Neural progenitor cell (in vitro differentiated cells): ENCODE data around the gene SH3PXD2B. TPM values are rescaled to one million over a fixed set of nuclear protein-coding genes. Genes with fewer than 3 reads are reported as not detected.

Source experiments
- DNase-seq: peaks from one replicate; pipeline ENCODE4 v3.0.0-alpha.2; 2016; ENCODE audit warnings: low spot score
- H2AFZ ChIP-seq: fragments of 200-600 bp; sonication (generic); replicated peaks from 2 replicates; pipeline ENCODE4 v1.6.1; 2016; ENCODE audit warnings: antibody characterized with exemption
- H3F3A ChIP-seq: fragments of 200-600 bp; sonication (generic); 2 replicates; pipeline ENCODE4 v1.6.1; 2016; ENCODE audit warnings: antibody characterized with exemption, low read depth
- H3K27ac ChIP-seq: fragments of 200-600 bp; sonication (generic); 2 replicates; pipeline ENCODE4 v1.5.1; 2016; ENCODE audit warnings: mild to moderate bottlenecking
- H3K27me3 ChIP-seq: fragments of 200-600 bp; sonication (generic); 2 replicates; pipeline ENCODE4 v1.6.1; 2016; ENCODE audit warnings: mild to moderate bottlenecking, moderate library complexity
- H3K36me3 ChIP-seq: fragments of 200-600 bp; sonication (generic); 2 replicates; pipeline ENCODE4 v1.5.1; 2016
- H3K4me1 ChIP-seq: fragments of 200-600 bp; sonication (generic); 2 replicates; pipeline ENCODE4 v1.6.1; 2016; ENCODE audit warnings: mixed run types
- H3K4me2 ChIP-seq: fragments of 200-600 bp; sonication (generic); 2 replicates; pipeline ENCODE4 v1.6.1; 2016
- H3K4me3 ChIP-seq: fragments of 200-600 bp; sonication (generic); 2 replicates; pipeline ENCODE4 v1.5.1; 2016
- H3K79me2 ChIP-seq: fragments of 200-600 bp; sonication (generic); 2 replicates; pipeline ENCODE4 v1.6.1; 2016; ENCODE audit warnings: low read depth
- H3K9ac ChIP-seq: fragments of 200-600 bp; sonication (generic); 2 replicates; pipeline ENCODE4 v1.6.1; 2016
- H3K9me3 ChIP-seq: fragments of 200-600 bp; sonication (generic); 2 replicates; pipeline ENCODE4 v1.5.1; 2016; ENCODE audit warnings: low read depth
- H4K20me1 ChIP-seq: fragments of 200-600 bp; sonication (generic); 2 replicates; pipeline ENCODE4 v1.6.1; 2016; ENCODE audit warnings: low read depth
- H3K27ac Mint-ChIP-seq: 3 replicates; pipeline ENCODE4 v1.8.0; 2021; ENCODE audit warnings: mixed read lengths
- H3K27me3 Mint-ChIP-seq: 2 replicates; pipeline ENCODE4 v1.8.0; 2022; ENCODE audit warnings: low read depth, mild to moderate bottlenecking, inconsistent platforms, moderate library complexity, mixed read lengths; ENCODE audit not compliant: insufficient read depth
- H3K36me3 Mint-ChIP-seq: 3 replicates; pipeline ENCODE4 v1.8.0; 2021; ENCODE audit warnings: mixed read lengths
- H3K4me1 Mint-ChIP-seq: 3 replicates; pipeline ENCODE4 v1.8.0; 2021; ENCODE audit warnings: mixed read lengths
- H3K4me3 Mint-ChIP-seq: 3 replicates; pipeline ENCODE4 v1.8.0; 2021; ENCODE audit warnings: mild to moderate bottlenecking, moderate library complexity, mixed read lengths
- H3K9me3 Mint-ChIP-seq: 3 replicates; pipeline ENCODE4 v1.8.0; 2020; ENCODE audit warnings: mixed read lengths
- EZH2 ChIP-seq: fragments of 200-600 bp; sonication (generic); IDR thresholded peaks from 2 replicates; pipeline ENCODE4 v1.6.1; 2017; ENCODE audit warnings: antibody characterized with exemption, mild to moderate bottlenecking, moderate library complexity
- EZH2phosphoT487 ChIP-seq: fragments of 200-600 bp; sonication (generic); IDR thresholded peaks from 2 replicates; pipeline ENCODE4 v1.6.1; 2017; ENCODE audit warnings: antibody characterized with exemption
- total RNA-seq: library from RNA; depleted of rRNA; stranded (reverse); fragments of >200 nt; gene quantifications from 2 replicates; pipeline ENCODE4 v1.2.3, GENCODE V29; 2015; ENCODE audit warnings: low replicate concordance
- TF ChIP-seq, protein P1 (sequence below): fragments of 200-600 bp; sonication (generic); IDR thresholded peaks from 2 replicates; pipeline ENCODE4 v1.5.1; 2017; ENCODE audit warnings: antibody characterized with exemption, mild to moderate bottlenecking

SH3PXD2B gene
- total RNA-seq, 1 donor from 2014 or later, result 27.3 TPM

GRCh38 chr5:172315587-172316493 lies 138.5 kb downstream of the SH3PXD2B start:
- H3K4me3 Mint-ChIP-seq, result no peak overlapping the region
- Histone ChIP-seq H3K4me1 (no peaks in the 10 kb centered on the region), H3K9ac (no peak overlapping the region), H4K20me1 (no peaks in the 10 kb centered on the region), H3F3A (no peaks in the 10 kb centered on the region), H2AFZ (no peak overlapping the region), H3K27me3 (no peaks in the 10 kb centered on the region), H3K79me2 (no peaks in the 10 kb centered on the region), H3K27ac (no peak overlapping the region), H3K9me3 (no peaks in the 10 kb centered on the region), H3K4me2 (no peak overlapping the region), H3K4me3 (no peak overlapping the region), H3K36me3 (no peaks in the 10 kb centered on the region)
- no peaks in the 10 kb centered on the region for H3K36me3 Mint-ChIP-seq
- no peak for DNase-seq
- peak overlapping the region; percentile 18 for H3K27ac Mint-ChIP-seq
- H3K27me3 Mint-ChIP-seq, result peaks cover 3% of the 10 kb centered on the region
- H3K4me1 Mint-ChIP-seq, result peaks cover 13% of the 10 kb centered on the region
- no peaks in the 10 kb centered on the region for H3K9me3 Mint-ChIP-seq
- TF ChIP-seq, protein P1, sequence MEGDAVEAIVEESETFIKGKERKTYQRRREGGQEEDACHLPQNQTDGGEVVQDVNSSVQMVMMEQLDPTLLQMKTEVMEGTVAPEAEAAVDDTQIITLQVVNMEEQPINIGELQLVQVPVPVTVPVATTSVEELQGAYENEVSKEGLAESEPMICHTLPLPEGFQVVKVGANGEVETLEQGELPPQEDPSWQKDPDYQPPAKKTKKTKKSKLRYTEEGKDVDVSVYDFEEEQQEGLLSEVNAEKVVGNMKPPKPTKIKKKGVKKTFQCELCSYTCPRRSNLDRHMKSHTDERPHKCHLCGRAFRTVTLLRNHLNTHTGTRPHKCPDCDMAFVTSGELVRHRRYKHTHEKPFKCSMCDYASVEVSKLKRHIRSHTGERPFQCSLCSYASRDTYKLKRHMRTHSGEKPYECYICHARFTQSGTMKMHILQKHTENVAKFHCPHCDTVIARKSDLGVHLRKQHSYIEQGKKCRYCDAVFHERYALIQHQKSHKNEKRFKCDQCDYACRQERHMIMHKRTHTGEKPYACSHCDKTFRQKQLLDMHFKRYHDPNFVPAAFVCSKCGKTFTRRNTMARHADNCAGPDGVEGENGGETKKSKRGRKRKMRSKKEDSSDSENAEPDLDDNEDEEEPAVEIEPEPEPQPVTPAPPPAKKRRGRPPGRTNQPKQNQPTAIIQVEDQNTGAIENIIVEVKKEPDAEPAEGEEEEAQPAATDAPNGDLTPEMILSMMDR, result no peak
- no peak for TF ChIP-seq EZH2phosphoT487

GRCh38 chr5:172313915-172314314 lies 140.4 kb downstream of the SH3PXD2B start:
- Histone ChIP-seq H2AFZ (no peak overlapping the region), H3K4me3 (no peak overlapping the region), H3K79me2 (no peaks in the 10 kb centered on the region), H3K27ac (no peak overlapping the region), H3K9ac (no peak overlapping the region), H3K4me2 (no peak overlapping the region), H3F3A (no peaks in the 10 kb centered on the region), H3K36me3 (no peaks in the 10 kb centered on the region), H3K4me1 (no peaks in the 10 kb centered on the region), H3K27me3 (no peaks in the 10 kb centered on the region), H4K20me1 (no peaks in the 10 kb centered on the region), H3K9me3 (no peaks in the 10 kb centered on the region)
- Mint-ChIP-seq H3K27ac (no peak overlapping the region), H3K27me3 (peaks cover 3% of the 10 kb centered on the region), H3K9me3 (no peaks in the 10 kb centered on the region), H3K4me1 (peaks cover 13% of the 10 kb centered on the region), H3K36me3 (no peaks in the 10 kb centered on the region), H3K4me3 (no peak overlapping the region)
- TF ChIP-seq, protein P1, result no peak
- TF ChIP-seq EZH2, result no peak
- no peak for TF ChIP-seq EZH2phosphoT487
- no peak for DNase-seq

DNA sequence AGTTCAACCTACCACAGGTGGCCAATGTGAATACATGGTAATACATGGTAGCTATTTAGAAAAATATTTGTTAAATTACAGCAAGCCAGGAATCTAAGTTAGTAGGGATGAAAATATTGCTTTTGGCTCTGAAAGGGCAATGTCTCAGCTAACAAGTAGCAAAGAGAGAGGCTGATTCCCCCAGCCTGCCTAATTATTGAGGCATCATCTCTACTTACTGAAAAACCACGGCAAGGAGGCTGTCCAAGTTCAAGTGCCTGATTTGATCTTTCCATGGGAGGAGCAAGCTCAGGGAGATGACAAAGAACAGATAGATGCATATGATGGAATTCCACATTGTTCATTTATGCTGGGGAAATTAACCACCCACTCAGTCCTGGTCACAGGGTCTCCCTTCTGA lies 142.0 kb downstream of the SH3PXD2B start:
- H3K4me1 ChIP-seq, result no peaks in the 10 kb centered on the region
- no peaks in the 10 kb centered on the region for H3K79me2 ChIP-seq
- no peak overlapping the region for H3K4me3 Mint-ChIP-seq
- no peaks in the 10 kb centered on the region for H3K9me3 ChIP-seq
- H3K4me1 Mint-ChIP-seq, result peaks cover 13% of the 10 kb centered on the region
- H4K20me1 ChIP-seq, result no peaks in the 10 kb centered on the region
- H3K27ac Mint-ChIP-seq, result no peak overlapping the region
- no peaks in the 10 kb centered on the region for H3K36me3 Mint-ChIP-seq
- H3K27me3 Mint-ChIP-seq, result peaks cover 3% of the 10 kb centered on the region
- no peaks in the 10 kb centered on the region for H3K36me3 ChIP-seq
- no peak overlapping the region for H3K9ac ChIP-seq
- TF ChIP-seq, protein P1, result no peak
- TF ChIP-seq EZH2, result no peak
- TF ChIP-seq EZH2phosphoT487, result no peak
- DNase-seq, result no peak
- H3K4me2 ChIP-seq, result no peak overlapping the region
- no peak overlapping the region for H3K27ac ChIP-seq
- H3K4me3 ChIP-seq, result no peak overlapping the region
- no peaks in the 10 kb centered on the region for H3K9me3 Mint-ChIP-seq
- no peaks in the 10 kb centered on the region for H3K27me3 ChIP-seq
- H3F3A ChIP-seq, result no peaks in the 10 kb centered on the region
- H2AFZ ChIP-seq, result no peak overlapping the region
